ENCODE results near the gene UST. TPM values are rescaled to one million over a fixed set of nuclear protein-coding genes. Genes with fewer than 3 reads are reported as not detected.

UST gene
- total RNA-seq, 4 donors from 2014 or later = 2.3 to 8.4 (median 2.8) TPM

DNA sequence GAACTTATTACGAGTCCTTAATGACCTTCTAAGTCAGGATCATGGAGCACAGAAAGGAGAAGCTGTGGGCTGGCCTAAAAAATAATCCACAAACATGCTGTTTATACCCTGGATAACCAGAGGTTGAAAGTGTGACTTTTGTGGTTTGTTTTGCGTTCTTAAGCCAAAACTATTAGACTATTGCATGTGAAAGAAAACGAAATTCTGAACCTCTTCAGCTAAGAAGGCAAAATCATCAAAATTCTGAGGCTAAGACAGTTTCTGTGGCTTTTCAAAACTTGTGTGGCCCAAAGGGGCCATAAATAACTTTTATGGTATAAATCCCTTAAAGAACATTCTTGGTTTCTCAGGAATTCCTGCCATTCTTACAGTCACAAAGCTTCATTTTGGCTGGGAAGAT is 251.0 kb downstream of the UST start:
- intact Hi-C loops (cut with DNase I; ENCODE audit: low total_unique reads) (no loop called here), in situ Hi-C loops (cut with MboI; ENCODE audit: low sequenced_read_pairs in 4 of 4) (no loop called here)
- Histone ChIP-seq H3K4me3 (no peak overlapping the region), H3K4me1 (peaks cover 8 to 13% of the 10 kb centered on the region in 2 donors), H3K27me3 (no peaks in the 10 kb centered on the region), H3K27ac (no peak overlapping the region), H3K9me3 (peaks cover 0 to 3% (median 0%) of the 10 kb centered on the region in 3 donors), H3K36me3 (no peaks in the 10 kb centered on the region)
- TF ChIP-seq, protein P1, sequence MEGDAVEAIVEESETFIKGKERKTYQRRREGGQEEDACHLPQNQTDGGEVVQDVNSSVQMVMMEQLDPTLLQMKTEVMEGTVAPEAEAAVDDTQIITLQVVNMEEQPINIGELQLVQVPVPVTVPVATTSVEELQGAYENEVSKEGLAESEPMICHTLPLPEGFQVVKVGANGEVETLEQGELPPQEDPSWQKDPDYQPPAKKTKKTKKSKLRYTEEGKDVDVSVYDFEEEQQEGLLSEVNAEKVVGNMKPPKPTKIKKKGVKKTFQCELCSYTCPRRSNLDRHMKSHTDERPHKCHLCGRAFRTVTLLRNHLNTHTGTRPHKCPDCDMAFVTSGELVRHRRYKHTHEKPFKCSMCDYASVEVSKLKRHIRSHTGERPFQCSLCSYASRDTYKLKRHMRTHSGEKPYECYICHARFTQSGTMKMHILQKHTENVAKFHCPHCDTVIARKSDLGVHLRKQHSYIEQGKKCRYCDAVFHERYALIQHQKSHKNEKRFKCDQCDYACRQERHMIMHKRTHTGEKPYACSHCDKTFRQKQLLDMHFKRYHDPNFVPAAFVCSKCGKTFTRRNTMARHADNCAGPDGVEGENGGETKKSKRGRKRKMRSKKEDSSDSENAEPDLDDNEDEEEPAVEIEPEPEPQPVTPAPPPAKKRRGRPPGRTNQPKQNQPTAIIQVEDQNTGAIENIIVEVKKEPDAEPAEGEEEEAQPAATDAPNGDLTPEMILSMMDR (IDR thresholded peaks at IDR 0.05 in 4 of 5, conservative IDR thresholded peaks at IDR 0.05 in 1 of 5) = no peak
- no peak for TF ChIP-seq POLR2A (IDR thresholded peaks at IDR 0.05)
- ATAC-seq (no peak), DNase-seq (no peak)

DNA sequence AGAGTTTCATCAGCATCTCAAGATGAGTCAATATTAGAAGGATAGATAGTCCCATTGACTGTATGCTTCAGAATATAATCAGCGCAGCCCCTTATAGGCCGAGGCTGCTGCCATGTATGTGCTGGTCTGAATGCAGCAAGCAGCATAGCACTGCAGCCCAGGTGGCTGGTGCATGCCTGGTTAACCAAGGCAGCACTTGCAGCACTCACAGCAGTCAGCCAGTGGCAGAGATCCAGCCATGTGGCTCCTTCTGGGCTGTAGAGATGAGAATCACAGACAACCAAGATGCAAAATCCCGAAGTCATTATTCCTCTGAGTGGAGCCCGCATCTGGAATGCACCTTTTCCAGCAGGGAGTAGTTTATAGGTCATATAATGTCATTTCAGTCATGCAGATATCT is 251.9 kb downstream of the UST start:
- Histone ChIP-seq H3K36me3 (no peaks in the 10 kb centered on the region), H3K27me3 (no peaks in the 10 kb centered on the region), H3K4me3 (no peak overlapping the region), H3K27ac (no peak overlapping the region), H3K9me3 (peaks cover 0 to 3% (median 0%) of the 10 kb centered on the region in 3 donors), H3K4me1 (peaks cover 8 to 13% of the 10 kb centered on the region in 2 donors)
- TF ChIP-seq, protein P1 (IDR thresholded peaks at IDR 0.05 in 4 of 5, conservative IDR thresholded peaks at IDR 0.05 in 1 of 5) = no peak
- intact Hi-C loops (cut with DNase I; ENCODE audit: low total_unique reads) (no loop called here), in situ Hi-C loops (cut with MboI; ENCODE audit: low sequenced_read_pairs in 4 of 4) (no loop called here)
- DNase-seq (no peak), ATAC-seq (no peak)

DNA sequence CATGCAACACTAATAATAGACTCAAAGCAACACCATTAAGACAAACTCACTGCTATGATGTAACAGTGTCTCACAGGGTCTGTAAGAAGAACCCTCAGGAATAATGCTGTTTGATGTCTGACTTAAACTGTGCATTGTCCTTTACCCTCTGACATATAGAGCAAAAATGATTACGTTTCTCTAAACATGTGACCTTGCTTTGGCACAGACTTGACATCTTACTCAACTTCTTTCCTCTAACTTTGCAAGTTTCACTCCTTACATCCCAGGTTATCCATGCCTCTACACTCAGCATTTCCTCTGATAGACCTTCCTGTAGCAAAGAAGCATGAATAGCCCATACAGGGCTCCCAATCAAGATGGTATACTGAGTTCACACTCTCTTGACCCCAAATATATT is 252.7 kb downstream of the UST start:
- Histone ChIP-seq H3K27ac (no peak overlapping the region), H3K4me1 (peaks cover 8 to 13% of the 10 kb centered on the region in 2 donors), H3K9me3 (peaks cover 0 to 3% (median 0%) of the 10 kb centered on the region in 3 donors), H3K4me3 (no peak overlapping the region), H3K36me3 (no peaks in the 10 kb centered on the region), H3K27me3 (no peaks in the 10 kb centered on the region)
- peak in 1 of 2 donors; percentile 11 for ATAC-seq
- intact Hi-C loops (cut with DNase I; ENCODE audit: low total_unique reads) (no loop called here), in situ Hi-C loops (cut with MboI; ENCODE audit: low sequenced_read_pairs in 4 of 4) (no loop called here)
- TF ChIP-seq, protein P1 (IDR thresholded peaks at IDR 0.05 in 4 of 5, conservative IDR thresholded peaks at IDR 0.05 in 1 of 5) = no peak
- no peak for TF ChIP-seq POLR2A (IDR thresholded peaks at IDR 0.05)
- DNase-seq = no peak

DNA sequence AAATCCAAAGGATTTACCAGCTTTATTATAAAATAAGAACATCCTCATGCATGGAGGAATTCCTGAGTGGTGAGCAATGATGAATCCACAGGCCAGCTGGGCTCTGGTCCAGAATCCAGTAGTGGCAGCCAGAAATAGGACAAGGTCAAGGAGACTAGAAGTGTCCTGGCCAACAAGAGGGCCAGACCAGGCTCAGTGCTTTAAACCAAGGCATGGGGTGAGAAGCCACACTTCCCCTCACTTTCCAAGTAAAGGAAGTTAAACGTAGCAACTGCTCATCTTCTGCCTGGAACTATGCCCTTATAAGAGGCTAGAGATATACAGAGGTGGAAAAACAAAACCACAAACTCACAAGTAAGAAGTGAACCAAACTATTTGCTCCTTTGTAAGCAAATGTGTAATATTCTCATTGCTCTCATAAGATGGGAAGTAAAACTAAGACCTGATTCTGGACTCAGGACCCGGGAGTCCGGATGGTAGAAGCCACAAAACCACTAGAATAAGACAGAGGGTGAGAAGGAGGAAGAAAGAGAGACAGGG is 253.2 kb downstream of the UST start:
- no peak for TF ChIP-seq POLR2A (IDR thresholded peaks at IDR 0.05)
- TF ChIP-seq, protein P1 (IDR thresholded peaks at IDR 0.05 in 4 of 5, conservative IDR thresholded peaks at IDR 0.05 in 1 of 5) = no peak
- H3K27me3 ChIP-seq = no peaks in the 10 kb centered on the region
- in situ Hi-C loops (cut with MboI; ENCODE audit: low sequenced_read_pairs in 4 of 4) = no loop called here
- DNase-seq (peak in 1 of 2 donors; percentile 58), ATAC-seq (peak in 1 of 2 donors; percentile 89)
- no peaks in the 10 kb centered on the region for H3K36me3 ChIP-seq
- no peak overlapping the region for H3K27ac ChIP-seq
- intact Hi-C loops (cut with DNase I; ENCODE audit: low total_unique reads) = no loop called here
- peaks cover 8 to 13% of the 10 kb centered on the region in 2 donors for H3K4me1 ChIP-seq
- H3K9me3 ChIP-seq = peaks cover 0 to 3% (median 0%) of the 10 kb centered on the region in 3 donors
- no peak overlapping the region for H3K4me3 ChIP-seq

DNA sequence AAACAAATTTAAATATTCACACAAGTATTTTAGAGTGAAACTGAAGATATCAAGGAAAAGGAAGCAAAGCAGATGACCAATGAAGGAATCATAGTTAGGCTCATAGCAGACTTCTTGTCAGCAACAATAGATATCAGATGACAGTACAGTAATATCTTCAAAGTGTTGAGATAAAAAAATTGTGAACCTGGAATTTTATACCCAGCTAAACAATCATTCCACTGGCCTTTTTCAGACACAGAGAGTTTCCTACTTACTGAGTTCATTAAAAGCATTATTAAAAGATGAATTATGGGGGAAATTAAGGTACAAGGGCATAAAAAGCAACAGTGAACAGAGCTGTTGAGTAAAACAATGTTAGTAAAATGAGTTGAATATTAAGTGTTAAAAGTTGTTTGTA is 254.6 kb downstream of the UST start:
- DNase-seq = no peak
- in situ Hi-C loops (cut with MboI; ENCODE audit: low sequenced_read_pairs in 4 of 4) = no loop called here
- Histone ChIP-seq H3K9me3 (peaks cover 0 to 3% (median 0%) of the 10 kb centered on the region in 3 donors), H3K4me3 (no peak overlapping the region), H3K27ac (no peak overlapping the region), H3K27me3 (no peaks in the 10 kb centered on the region), H3K4me1 (peaks cover 8 to 13% of the 10 kb centered on the region in 2 donors), H3K36me3 (no peaks in the 10 kb centered on the region)
- TF ChIP-seq POLR2A (IDR thresholded peaks at IDR 0.05) = no peak
- no peak for ATAC-seq
- intact Hi-C loops (cut with DNase I; ENCODE audit: low total_unique reads) = no loop called here

Data from gastrocnemius medialis (tissue), 4 donors.